ENCODE measurements around the gene CRIM1.

Gene CRIM1

DNA sequence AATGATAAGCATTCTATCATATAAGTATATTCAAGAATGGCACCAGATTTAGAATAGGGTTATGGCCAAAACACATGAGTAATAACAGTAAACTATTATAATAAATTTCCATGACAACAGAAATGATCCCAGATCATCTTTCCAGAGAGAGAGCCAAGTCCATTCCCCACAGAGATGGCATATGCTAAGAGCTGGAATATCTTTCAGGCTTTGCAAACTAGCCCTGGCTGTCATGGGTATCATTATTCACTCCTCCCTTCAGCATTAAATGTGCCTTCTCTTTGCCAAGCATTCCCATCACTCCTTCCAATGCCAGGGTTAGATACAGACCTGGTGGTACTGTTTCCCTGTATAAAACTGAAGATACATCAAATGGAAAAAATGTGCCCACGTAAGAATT is 231.5 kb downstream of the CRIM1 start:
- no peak for DNase-seq

GRCh38 chr2:36587556-36587955 is 232.0 kb downstream of the CRIM1 start:
- DNase-seq = no peak

- DNase-seq = no peak
Measured at GRCh38 chr2:36589230-36589630, 233.7 kb downstream of the CRIM1 start.

DNA sequence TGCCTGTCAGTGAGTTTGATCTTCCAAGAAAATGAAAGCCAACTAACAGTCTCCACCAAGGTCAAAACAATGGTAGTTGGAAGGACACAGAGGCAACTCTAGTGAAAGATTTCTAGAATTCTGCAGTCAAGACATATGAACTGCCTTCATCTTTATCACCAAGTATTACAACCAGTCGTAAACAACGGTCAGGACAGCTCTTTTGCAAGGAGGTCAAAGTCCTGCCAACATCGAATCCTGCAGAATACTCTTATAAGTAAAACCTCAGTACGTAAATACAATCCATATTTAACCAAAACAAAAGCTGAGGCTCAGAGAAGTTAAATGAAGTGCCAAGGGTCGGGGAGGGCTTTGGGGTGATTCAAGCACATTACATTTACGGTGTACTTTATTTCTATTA is 239.3 kb downstream of the CRIM1 start:
- no peak for DNase-seq

- DNase-seq = no peak
Measured at GRCh38 chr2:36596397-36596796, 240.8 kb downstream of the CRIM1 start.

DNA sequence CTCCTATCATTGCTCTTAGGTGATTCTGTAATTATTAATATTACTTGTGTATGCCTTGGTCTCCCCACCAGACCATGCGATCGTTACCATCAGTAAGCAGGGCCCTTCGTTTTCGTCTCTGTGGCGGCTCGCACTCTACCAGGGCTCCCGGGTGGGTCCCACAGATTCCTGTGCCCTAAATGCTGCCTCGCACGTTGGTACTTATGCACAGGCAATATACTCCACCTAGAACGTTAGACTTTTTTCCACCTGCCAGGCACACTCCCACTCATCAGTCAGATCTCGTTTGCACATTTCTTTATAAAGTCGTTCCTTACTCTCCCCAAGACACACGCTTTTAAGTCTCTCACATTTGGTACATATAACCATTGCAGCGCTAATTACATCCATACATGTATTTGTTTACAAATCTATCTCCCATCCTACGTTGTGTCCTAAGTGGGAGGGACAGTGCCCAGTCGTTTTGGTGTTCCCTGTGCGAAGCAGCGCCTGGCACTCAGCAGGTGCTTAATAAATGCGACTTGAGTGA is 241.5 kb downstream of the CRIM1 start:
- DNase-seq = no peak

DNA sequence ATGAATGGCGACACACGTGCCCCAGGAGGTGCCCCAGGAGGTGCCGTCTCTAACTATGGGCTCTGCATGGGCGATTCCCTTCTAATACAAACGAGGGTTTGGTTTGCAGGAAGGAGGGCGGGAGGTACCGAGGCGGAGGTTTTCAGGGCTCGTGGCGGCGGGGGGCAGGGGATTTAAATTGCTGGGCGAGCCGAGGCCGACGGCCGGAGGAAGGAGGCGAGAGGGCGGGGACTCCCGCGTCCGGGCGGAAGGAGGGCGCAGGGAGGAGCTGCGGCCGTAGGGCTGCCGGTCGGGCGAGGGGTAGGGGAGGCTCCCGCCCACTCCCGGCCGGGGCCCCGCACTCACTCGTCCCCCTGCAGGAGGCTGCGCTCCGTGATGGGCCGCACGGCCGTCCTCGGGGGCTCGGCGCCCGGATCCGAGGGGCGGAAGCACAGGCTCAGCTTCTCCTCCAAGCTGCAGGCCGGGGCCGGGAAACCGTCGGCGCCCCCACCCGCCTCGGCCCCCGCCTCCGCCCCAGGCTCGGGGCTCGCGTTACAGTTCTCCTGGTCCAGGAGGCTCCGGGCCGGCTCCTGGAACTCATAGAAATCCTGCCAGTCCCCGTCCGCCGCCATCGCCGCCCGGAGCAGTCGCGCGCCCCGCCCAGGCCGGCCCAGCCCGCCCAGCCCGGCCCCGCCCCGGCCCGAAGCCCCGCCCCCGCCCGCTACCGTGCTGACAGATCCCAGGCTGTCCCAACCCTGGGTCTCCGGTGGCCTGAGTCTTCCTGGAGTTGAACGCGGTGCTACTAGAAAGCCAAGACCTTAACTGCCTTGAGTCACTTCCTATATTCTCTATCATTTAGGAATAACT is 242.2 kb downstream of the CRIM1 start, which contains the start of gene FEZ2:
Gene FEZ2 (minus strand): TSS at position 637 of the 846 bp plus-strand sequence. CDS start 26 bp downstream, at position 611.
- peak; percentile 82 for DNase-seq

Measured in NCI-H510A (cell line).